ENCODE results near the gene FMN1.

DNA sequence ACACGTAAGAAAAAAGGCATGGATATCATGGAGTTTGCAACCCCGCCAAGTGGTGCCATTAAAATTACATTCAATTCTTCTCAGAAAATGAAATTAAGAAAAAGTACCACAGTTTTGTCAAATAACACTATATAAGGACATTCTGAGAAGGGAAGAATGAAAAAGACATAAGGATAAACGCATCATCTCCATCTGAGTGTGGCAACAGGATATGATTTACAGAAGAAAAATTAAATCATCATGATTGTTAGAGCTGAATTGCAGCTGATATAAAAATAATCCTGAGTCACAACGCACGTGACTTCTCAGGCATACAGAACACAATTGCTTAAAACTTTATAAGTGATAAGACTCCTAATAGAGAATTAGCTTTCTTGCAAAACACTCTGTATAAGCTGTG, 342.9 kb downstream of the FMN1 start:
- no peak for TF ChIP-seq STAT5B (CRISPR knock-in tag; IDR thresholded peaks at IDR 0.05)
- no peak for TF ChIP-seq U2AF1 (optimal IDR thresholded peaks at IDR 0.05; ENCODE audit: low read depth, low read length)
- no peak for TF ChIP-seq YY1 (IDR thresholded peaks at IDR 0.05; ENCODE audit: insufficient read depth, insufficient replicate concordance, low read depth, low read length)
- TF ChIP-seq RNF2 (conservative IDR thresholded peaks at IDR 0.05; ENCODE audit: low read depth): no peak
- TF ChIP-seq, protein P1, sequence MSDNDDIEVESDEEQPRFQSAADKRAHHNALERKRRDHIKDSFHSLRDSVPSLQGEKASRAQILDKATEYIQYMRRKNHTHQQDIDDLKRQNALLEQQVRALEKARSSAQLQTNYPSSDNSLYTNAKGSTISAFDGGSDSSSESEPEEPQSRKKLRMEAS (IDR thresholded peaks at IDR 0.05): no peak
- TF ChIP-seq, protein P2, sequence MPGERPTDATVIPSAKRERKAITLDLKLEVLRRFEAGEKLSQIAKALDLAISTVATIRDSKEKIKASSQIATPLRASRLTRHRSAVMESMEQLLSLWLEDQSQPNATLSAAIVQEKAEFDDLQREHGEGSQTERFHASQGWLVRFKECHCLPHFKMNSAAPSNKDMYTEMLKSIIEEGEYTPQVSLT (CRISPR knock-in tag; IDR thresholded peaks at IDR 0.05; ENCODE audit: borderline replicate concordance, low read depth): no peak
- TF ChIP-seq, protein P3, sequence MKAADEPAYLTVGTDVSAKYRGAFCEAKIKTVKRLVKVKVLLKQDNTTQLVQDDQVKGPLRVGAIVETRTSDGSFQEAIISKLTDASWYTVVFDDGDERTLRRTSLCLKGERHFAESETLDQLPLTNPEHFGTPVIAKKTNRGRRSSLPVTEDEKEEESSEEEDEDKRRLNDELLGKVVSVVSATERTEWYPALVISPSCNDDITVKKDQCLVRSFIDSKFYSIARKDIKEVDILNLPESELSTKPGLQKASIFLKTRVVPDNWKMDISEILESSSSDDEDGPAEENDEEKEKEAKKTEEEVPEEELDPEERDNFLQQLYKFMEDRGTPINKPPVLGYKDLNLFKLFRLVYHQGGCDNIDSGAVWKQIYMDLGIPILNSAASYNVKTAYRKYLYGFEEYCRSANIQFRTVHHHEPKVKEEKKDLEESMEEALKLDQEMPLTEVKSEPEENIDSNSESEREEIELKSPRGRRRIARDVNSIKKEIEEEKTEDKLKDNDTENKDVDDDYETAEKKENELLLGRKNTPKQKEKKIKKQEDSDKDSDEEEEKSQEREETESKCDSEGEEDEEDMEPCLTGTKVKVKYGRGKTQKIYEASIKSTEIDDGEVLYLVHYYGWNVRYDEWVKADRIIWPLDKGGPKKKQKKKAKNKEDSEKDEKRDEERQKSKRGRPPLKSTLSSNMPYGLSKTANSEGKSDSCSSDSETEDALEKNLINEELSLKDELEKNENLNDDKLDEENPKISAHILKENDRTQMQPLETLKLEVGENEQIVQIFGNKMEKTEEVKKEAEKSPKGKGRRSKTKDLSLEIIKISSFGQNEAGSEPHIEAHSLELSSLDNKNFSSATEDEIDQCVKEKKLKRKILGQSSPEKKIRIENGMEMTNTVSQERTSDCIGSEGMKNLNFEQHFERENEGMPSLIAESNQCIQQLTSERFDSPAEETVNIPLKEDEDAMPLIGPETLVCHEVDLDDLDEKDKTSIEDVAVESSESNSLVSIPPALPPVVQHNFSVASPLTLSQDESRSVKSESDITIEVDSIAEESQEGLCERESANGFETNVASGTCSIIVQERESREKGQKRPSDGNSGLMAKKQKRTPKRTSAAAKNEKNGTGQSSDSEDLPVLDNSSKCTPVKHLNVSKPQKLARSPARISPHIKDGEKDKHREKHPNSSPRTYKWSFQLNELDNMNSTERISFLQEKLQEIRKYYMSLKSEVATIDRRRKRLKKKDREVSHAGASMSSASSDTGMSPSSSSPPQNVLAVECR (CRISPR knock-in tag; IDR thresholded peaks at IDR 0.05; ENCODE audit: borderline replicate concordance): no peak
- no peak for TF ChIP-seq ZNF674 (CRISPR knock-in tag; IDR thresholded peaks at IDR 0.05; ENCODE audit: low read depth)

Data from HepG2 (cell line).